ENCODE results near the gene GPSM3.
"Not testable (repeated sequence)": the region's sequence is repeated elsewhere in the genome, so short reads cannot be mapped to it uniquely, and the experiment has no call there.

Gene GPSM3

GRCh38 chr6:32215617-32216016 lies 23.2 kb upstream of the GPSM3 start:
- TF ChIP-seq, protein P1, sequence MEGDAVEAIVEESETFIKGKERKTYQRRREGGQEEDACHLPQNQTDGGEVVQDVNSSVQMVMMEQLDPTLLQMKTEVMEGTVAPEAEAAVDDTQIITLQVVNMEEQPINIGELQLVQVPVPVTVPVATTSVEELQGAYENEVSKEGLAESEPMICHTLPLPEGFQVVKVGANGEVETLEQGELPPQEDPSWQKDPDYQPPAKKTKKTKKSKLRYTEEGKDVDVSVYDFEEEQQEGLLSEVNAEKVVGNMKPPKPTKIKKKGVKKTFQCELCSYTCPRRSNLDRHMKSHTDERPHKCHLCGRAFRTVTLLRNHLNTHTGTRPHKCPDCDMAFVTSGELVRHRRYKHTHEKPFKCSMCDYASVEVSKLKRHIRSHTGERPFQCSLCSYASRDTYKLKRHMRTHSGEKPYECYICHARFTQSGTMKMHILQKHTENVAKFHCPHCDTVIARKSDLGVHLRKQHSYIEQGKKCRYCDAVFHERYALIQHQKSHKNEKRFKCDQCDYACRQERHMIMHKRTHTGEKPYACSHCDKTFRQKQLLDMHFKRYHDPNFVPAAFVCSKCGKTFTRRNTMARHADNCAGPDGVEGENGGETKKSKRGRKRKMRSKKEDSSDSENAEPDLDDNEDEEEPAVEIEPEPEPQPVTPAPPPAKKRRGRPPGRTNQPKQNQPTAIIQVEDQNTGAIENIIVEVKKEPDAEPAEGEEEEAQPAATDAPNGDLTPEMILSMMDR (IDR thresholded peaks at IDR 0.05; ENCODE audit: insufficient read depth, low read depth, low read length, missing control alignments) = no peak
- no peak overlapping the region for H3K4me3 ChIP-seq (ENCODE audit: low read depth, low read length)
- DNase-seq (ENCODE audit: low read depth) = no peak

GRCh38 chr6:32214126-32214525 lies 21.7 kb upstream of the GPSM3 start:
- TF ChIP-seq, protein P1 (IDR thresholded peaks at IDR 0.05; ENCODE audit: insufficient read depth, low read depth, low read length, missing control alignments) = no peak
- DNase-seq (ENCODE audit: low read depth) = no peak
- no peak overlapping the region for H3K4me3 ChIP-seq (ENCODE audit: low read depth, low read length)

DNA sequence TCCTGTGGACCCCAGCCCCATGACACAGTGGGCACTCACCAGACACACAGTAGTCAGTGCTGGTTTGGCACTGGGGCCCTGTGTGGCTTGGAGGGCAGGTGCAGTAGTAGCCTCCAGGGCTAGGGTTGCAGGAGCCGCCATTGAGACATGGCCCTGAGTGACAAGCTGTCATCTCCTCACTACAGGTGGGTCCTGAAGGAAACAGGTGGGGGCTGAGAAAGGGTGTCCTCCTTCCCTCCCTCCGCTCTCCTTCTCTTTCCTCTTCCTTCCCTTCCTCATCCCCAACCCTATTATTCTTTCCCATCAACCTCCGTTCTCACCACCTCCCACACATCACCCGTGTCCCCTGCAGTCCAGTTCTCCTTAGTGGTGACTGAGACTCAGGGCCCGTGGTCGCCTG lies 21.2 kb upstream of the GPSM3 start:
- TF ChIP-seq, protein P1 (IDR thresholded peaks at IDR 0.05; ENCODE audit: insufficient read depth, low read depth, low read length, missing control alignments) = no peak
- DNase-seq (ENCODE audit: low read depth) = no peak
- H3K4me3 ChIP-seq (ENCODE audit: low read depth, low read length) = no peak overlapping the region

DNA sequence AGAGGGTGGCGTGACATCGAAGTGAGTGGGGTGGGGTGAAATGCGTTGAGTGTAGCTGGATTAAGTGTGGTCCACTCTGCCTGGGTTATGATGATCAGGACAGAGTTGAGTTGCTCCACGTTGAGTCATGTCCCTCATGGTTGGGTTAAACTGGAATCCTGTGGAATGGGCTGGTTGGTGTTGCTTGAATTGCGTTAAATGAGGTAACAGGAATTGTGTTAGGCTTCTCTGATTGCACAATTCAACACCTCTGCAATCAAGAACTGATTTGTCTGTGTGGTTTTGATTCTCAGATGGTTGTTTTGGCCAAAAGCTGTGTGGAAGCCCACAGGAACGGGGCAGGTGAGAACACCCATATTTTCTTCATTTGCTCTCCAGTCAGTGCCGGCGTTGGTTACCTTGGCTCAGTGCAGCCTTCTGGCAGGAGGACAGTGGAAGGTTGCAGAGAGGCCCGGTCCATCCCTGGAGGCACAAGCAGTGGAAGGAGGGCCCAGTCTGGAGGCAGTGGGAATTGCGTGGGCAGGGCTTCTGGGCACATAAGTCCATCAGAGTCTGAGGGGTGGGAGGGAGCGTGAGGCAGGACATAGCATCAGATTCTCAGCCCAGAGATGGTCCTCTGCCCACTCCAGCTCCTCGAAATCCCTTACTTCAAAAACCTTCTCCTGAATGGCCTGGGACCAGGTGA lies 19.8 kb upstream of the GPSM3 start:
- no peak overlapping the region for H3K4me3 ChIP-seq (ENCODE audit: low read depth, low read length)
- no peak for DNase-seq (ENCODE audit: low read depth)
- TF ChIP-seq, protein P1 (IDR thresholded peaks at IDR 0.05; ENCODE audit: insufficient read depth, low read depth, low read length, missing control alignments) = no peak

- DNase-seq (ENCODE audit: low read depth) = not testable (repeated sequence)
Observed at GRCh38 chr6:32211432-32211831, 19.0 kb upstream of the GPSM3 start.

GRCh38 chr6:32210191-32210601 lies 17.8 kb upstream of the GPSM3 start:
- no peak overlapping the region for H3K4me3 ChIP-seq (ENCODE audit: low read depth, low read length)
- TF ChIP-seq, protein P1 (IDR thresholded peaks at IDR 0.05; ENCODE audit: insufficient read depth, low read depth, low read length, missing control alignments) = no peak
- DNase-seq (ENCODE audit: low read depth) = no peak

More at GRCh38 chr6:32211432-32211831, 19.0 kb upstream of the GPSM3 start:
- not testable (repeated sequence) for H3K4me3 ChIP-seq (ENCODE audit: low read depth, low read length)

- H3K4me3 ChIP-seq (ENCODE audit: low read depth, low read length) = no peak overlapping the region
- DNase-seq (ENCODE audit: low read depth) = no peak
- TF ChIP-seq, protein P1 (IDR thresholded peaks at IDR 0.05; ENCODE audit: insufficient read depth, low read depth, low read length, missing control alignments) = no peak
Observed at GRCh38 chr6:32208996-32209395, 16.6 kb upstream of the GPSM3 start.

All from GM12865 (cell line).